ENCODE results near the gene NUMBL.

DNA sequence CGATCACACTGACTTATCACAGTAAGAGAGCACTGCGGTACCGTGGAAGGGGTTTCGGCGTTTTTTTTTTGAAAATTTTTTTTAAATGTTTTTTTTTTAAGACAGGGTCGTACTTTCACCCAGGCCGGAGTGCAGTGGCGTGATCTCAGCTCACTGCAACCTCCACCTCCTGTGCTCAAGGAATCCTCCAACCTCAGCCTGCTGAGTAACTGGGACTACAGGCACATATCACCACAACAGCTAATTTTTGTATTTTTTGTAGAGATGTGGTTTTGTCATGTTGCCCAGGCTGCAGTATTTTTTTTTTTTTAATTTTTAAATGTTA, 70.3 kb downstream of the NUMBL start:
- TF ChIP-seq POLR2AphosphoS5 (IDR thresholded peaks at IDR 0.05; ENCODE audit: low read depth, low read length) (no peak), TAF1 (IDR thresholded peaks at IDR 0.05; ENCODE audit: borderline replicate concordance, insufficient read depth, low read length) (no peak), FOXP2 (optimal IDR thresholded peaks at IDR 0.05; ENCODE audit: borderline replicate concordance, extremely low read depth, extremely low read length, insufficient read depth) (no peak)
